Measurements from ENCODE around the gene ZDHHC11. TPM values are rescaled to one million over a fixed set of nuclear protein-coding genes. Genes with fewer than 3 reads are reported as not detected.

ZDHHC11 gene
- total RNA-seq, 1 experiment from 2014 or later = 26.0 TPM

GRCh38 chr5:873328-873727 is 22.5 kb upstream of the ZDHHC11 start:
- no peaks in the 10 kb centered on the region for H4K20me1 ChIP-seq (ENCODE audit: low read length)
- H3F3A ChIP-seq (ENCODE audit: low read length, unreplicated experiment) = no peaks in the 10 kb centered on the region
- no peaks in the 10 kb centered on the region for H3K9me3 ChIP-seq (ENCODE audit: low read length)
- CTCF ChIA-PET = no interaction called here
- no peak for DNase-seq
- no peaks in the 10 kb centered on the region for H3K79me2 ChIP-seq (ENCODE audit: low read length)
- BruUV-seq (replicated peaks) = no TSS peak
- peaks cover 83% of the 10 kb centered on the region for H3K36me3 ChIP-seq (ENCODE audit: low read depth, low read length)
- H3K9ac ChIP-seq (ENCODE audit: low read length) = no peak overlapping the region
- H3K27ac ChIP-seq (ENCODE audit: low read length) = no peak overlapping the region
- H2AFZ ChIP-seq (ENCODE audit: low read length) = no peak overlapping the region
- intact Hi-C loops (cut with micrococcal nuclease) = no loop called here
- POLR2A ChIA-PET (ENCODE audit: unreplicated experiment) = no interaction called here
- H3K4me1 ChIP-seq (ENCODE audit: insufficient read depth, low read length) = no peaks in the 10 kb centered on the region
- H3K4me2 ChIP-seq (ENCODE audit: low read length) = no peak overlapping the region
- ATAC-seq = no peak
- no peak overlapping the region for H3K4me3 ChIP-seq (ENCODE audit: low read length)
- H3K9me2 ChIP-seq (replicated peaks; ENCODE audit: low read length) = no peaks in the 10 kb centered on the region
- no peaks in the 10 kb centered on the region for H3K27me3 ChIP-seq (ENCODE audit: low read length)
- TF ChIP-seq EZH2phosphoT487 (IDR thresholded peaks at IDR 0.05; ENCODE audit: borderline replicate concordance, low read length) (no peak), EZH2 (IDR thresholded peaks at IDR 0.05; ENCODE audit: low read length, unreplicated experiment) (no peak)
- TF ChIP-seq, protein P1, sequence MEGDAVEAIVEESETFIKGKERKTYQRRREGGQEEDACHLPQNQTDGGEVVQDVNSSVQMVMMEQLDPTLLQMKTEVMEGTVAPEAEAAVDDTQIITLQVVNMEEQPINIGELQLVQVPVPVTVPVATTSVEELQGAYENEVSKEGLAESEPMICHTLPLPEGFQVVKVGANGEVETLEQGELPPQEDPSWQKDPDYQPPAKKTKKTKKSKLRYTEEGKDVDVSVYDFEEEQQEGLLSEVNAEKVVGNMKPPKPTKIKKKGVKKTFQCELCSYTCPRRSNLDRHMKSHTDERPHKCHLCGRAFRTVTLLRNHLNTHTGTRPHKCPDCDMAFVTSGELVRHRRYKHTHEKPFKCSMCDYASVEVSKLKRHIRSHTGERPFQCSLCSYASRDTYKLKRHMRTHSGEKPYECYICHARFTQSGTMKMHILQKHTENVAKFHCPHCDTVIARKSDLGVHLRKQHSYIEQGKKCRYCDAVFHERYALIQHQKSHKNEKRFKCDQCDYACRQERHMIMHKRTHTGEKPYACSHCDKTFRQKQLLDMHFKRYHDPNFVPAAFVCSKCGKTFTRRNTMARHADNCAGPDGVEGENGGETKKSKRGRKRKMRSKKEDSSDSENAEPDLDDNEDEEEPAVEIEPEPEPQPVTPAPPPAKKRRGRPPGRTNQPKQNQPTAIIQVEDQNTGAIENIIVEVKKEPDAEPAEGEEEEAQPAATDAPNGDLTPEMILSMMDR (conservative IDR thresholded peaks at IDR 0.05; ENCODE audit: low read depth, low read length) = no peak

- Histone ChIP-seq H2AFZ (ENCODE audit: low read length) (no peak overlapping the region), H3K4me2 (ENCODE audit: low read length) (no peak overlapping the region), H3K9me2 (replicated peaks; ENCODE audit: low read length) (no peaks in the 10 kb centered on the region), H3K36me3 (ENCODE audit: low read depth, low read length) (peaks cover 86% of the 10 kb centered on the region), H3F3A (ENCODE audit: low read length, unreplicated experiment) (no peaks in the 10 kb centered on the region), H3K9me3 (ENCODE audit: low read length) (no peaks in the 10 kb centered on the region), H4K20me1 (ENCODE audit: low read length) (no peaks in the 10 kb centered on the region), H3K4me3 (ENCODE audit: low read length) (no peak overlapping the region), H3K27ac (ENCODE audit: low read length) (no peak overlapping the region), H3K4me1 (ENCODE audit: insufficient read depth, low read length) (no peaks in the 10 kb centered on the region), H3K9ac (ENCODE audit: low read length) (no peak overlapping the region), H3K79me2 (ENCODE audit: low read length) (no peaks in the 10 kb centered on the region), H3K27me3 (ENCODE audit: low read length) (no peaks in the 10 kb centered on the region)
- ChIA-PET POLR2A (ENCODE audit: unreplicated experiment) (no interaction called here), CTCF (no interaction called here)
- TF ChIP-seq EZH2 (IDR thresholded peaks at IDR 0.05; ENCODE audit: low read length, unreplicated experiment) = no peak
- TF ChIP-seq, protein P1 (conservative IDR thresholded peaks at IDR 0.05; ENCODE audit: low read depth, low read length) = no peak
- TF ChIP-seq EZH2phosphoT487 (IDR thresholded peaks at IDR 0.05; ENCODE audit: borderline replicate concordance, low read length) = no peak
- ATAC-seq (no peak), DNase-seq (no peak)
- BruUV-seq (replicated peaks) = no TSS peak
- intact Hi-C loops (cut with micrococcal nuclease) = no loop called here
Observed at GRCh38 chr5:872301-872700, 21.5 kb upstream of the ZDHHC11 start.

GRCh38 chr5:871596-872298 is 21.0 kb upstream of the ZDHHC11 start:
- no peaks in the 10 kb centered on the region for H3K9me2 ChIP-seq (replicated peaks; ENCODE audit: low read length)
- BruUV-seq (replicated peaks) = no TSS peak
- no peaks in the 10 kb centered on the region for H3K9me3 ChIP-seq (ENCODE audit: low read length)
- no peak overlapping the region for H3K4me2 ChIP-seq (ENCODE audit: low read length)
- H3K27ac ChIP-seq (ENCODE audit: low read length) = no peak overlapping the region
- no peak overlapping the region for H2AFZ ChIP-seq (ENCODE audit: low read length)
- H3K4me3 ChIP-seq (ENCODE audit: low read length) = no peak overlapping the region
- intact Hi-C loops (cut with micrococcal nuclease) = no loop called here
- peaks cover 85% of the 10 kb centered on the region for H3K36me3 ChIP-seq (ENCODE audit: low read depth, low read length)
- H3F3A ChIP-seq (ENCODE audit: low read length, unreplicated experiment) = no peaks in the 10 kb centered on the region
- POLR2A ChIA-PET (ENCODE audit: unreplicated experiment) = no interaction called here
- DNase-seq (no peak), ATAC-seq (no peak)
- no peaks in the 10 kb centered on the region for H3K79me2 ChIP-seq (ENCODE audit: low read length)
- no peaks in the 10 kb centered on the region for H4K20me1 ChIP-seq (ENCODE audit: low read length)
- H3K4me1 ChIP-seq (ENCODE audit: insufficient read depth, low read length) = no peaks in the 10 kb centered on the region
- TF ChIP-seq EZH2phosphoT487 (IDR thresholded peaks at IDR 0.05; ENCODE audit: borderline replicate concordance, low read length) (no peak), EZH2 (IDR thresholded peaks at IDR 0.05; ENCODE audit: low read length, unreplicated experiment) (no peak)
- TF ChIP-seq, protein P1 (conservative IDR thresholded peaks at IDR 0.05; ENCODE audit: low read depth, low read length) = no peak
- CTCF ChIA-PET = no interaction called here
- H3K27me3 ChIP-seq (ENCODE audit: low read length) = no peaks in the 10 kb centered on the region
- no peak overlapping the region for H3K9ac ChIP-seq (ENCODE audit: low read length)
